Chondrocyte (in vitro differentiated cells): Measurements from ENCODE around the gene PLK2. TPM values are rescaled to one million over a fixed set of nuclear protein-coding genes. Genes with fewer than 3 reads are reported as not detected.

ENCODE experiments used
- DNase-seq: peaks from one replicate; pipeline ENCODE4 v3.0.0; 2021; ENCODE audit warnings: mixed read lengths, low spot score
- H3K27ac Mint-ChIP-seq: one replicate; pipeline ENCODE4 v1.8.0; 2021; ENCODE audit warnings: mild to moderate bottlenecking, moderate library complexity, mixed read lengths; ENCODE audit not compliant: unreplicated experiment
- H3K27me3 Mint-ChIP-seq: 2 replicates; pipeline ENCODE4 v1.8.0; 2021; ENCODE audit warnings: low read depth, mixed read lengths
- H3K36me3 Mint-ChIP-seq: 2 replicates; pipeline ENCODE4 v1.8.0; 2021; ENCODE audit warnings: low read depth, mixed read lengths
- H3K4me1 Mint-ChIP-seq: 2 replicates; pipeline ENCODE4 v1.8.0; 2021; ENCODE audit warnings: low read depth, mild to moderate bottlenecking, mixed read lengths
- H3K4me3 Mint-ChIP-seq: one replicate; pipeline ENCODE4 v1.8.0; 2021; ENCODE audit warnings: mild to moderate bottlenecking, moderate library complexity, mixed read lengths; ENCODE audit not compliant: unreplicated experiment
- H3K9me3 Mint-ChIP-seq: 2 replicates; pipeline ENCODE4 v1.8.0; 2021; ENCODE audit warnings: low read depth, mixed read lengths
- CTCF ChIP-seq: fragments of 200-600 bp; sonication (generic); IDR thresholded peaks from 2 replicates; pipeline ENCODE4 v1.5.0; 2021; ENCODE audit warnings: antibody characterized with exemption, mild to moderate bottlenecking, moderate library complexity
- total RNA-seq: library from RNA; stranded (reverse); gene quantifications from 3 replicates; pipeline ENCODE4 v1.2.1, GENCODE V29; 2021

The PLK2 gene
- total RNA-seq, 1 donor from 2014 or later = 46.8 TPM

- TF ChIP-seq CTCF = no peak
- DNase-seq = no peak
- H3K9me3 Mint-ChIP-seq = no peaks in the 10 kb centered on the region
- H3K27me3 Mint-ChIP-seq = peaks cover 28% of the 10 kb centered on the region
- no peak overlapping the region for H3K4me3 Mint-ChIP-seq
- H3K27ac Mint-ChIP-seq = no peak overlapping the region
- H3K4me1 Mint-ChIP-seq = no peaks in the 10 kb centered on the region
- H3K36me3 Mint-ChIP-seq = no peaks in the 10 kb centered on the region
These were observed 30.6 kb upstream of the PLK2 start for GRCh38 chr5:58490402-58491050.

GRCh38 chr5:58486290-58486689 is 26.4 kb upstream of the PLK2 start:
- TF ChIP-seq CTCF = no peak
- H3K4me3 Mint-ChIP-seq = no peak overlapping the region
- DNase-seq = no peak

GRCh38 chr5:58484505-58484904 is 24.6 kb upstream of the PLK2 start:
- H3K36me3 Mint-ChIP-seq = no peaks in the 10 kb centered on the region
- no peaks in the 10 kb centered on the region for H3K9me3 Mint-ChIP-seq
- H3K4me1 Mint-ChIP-seq = no peaks in the 10 kb centered on the region
- no peak overlapping the region for H3K4me3 Mint-ChIP-seq
- H3K27ac Mint-ChIP-seq = no peak overlapping the region
- no peak for DNase-seq
- TF ChIP-seq CTCF = no peak
- H3K27me3 Mint-ChIP-seq = peaks cover 22% of the 10 kb centered on the region

More at GRCh38 chr5:58486290-58486689, 26.4 kb upstream of the PLK2 start:
- Mint-ChIP-seq H3K27ac (no peak overlapping the region), H3K9me3 (no peaks in the 10 kb centered on the region), H3K4me1 (no peaks in the 10 kb centered on the region), H3K36me3 (no peaks in the 10 kb centered on the region), H3K27me3 (peaks cover 31% of the 10 kb centered on the region)

GRCh38 chr5:58482536-58482935 is 22.6 kb upstream of the PLK2 start:
- Mint-ChIP-seq H3K4me1 (no peaks in the 10 kb centered on the region), H3K27ac (no peak overlapping the region), H3K4me3 (no peak overlapping the region), H3K27me3 (peaks cover 15% of the 10 kb centered on the region), H3K36me3 (no peaks in the 10 kb centered on the region), H3K9me3 (no peaks in the 10 kb centered on the region)
- no peak for DNase-seq
- no peak for TF ChIP-seq CTCF

- Mint-ChIP-seq H3K27me3 (peaks cover 10% of the 10 kb centered on the region), H3K4me1 (no peaks in the 10 kb centered on the region), H3K36me3 (no peaks in the 10 kb centered on the region), H3K27ac (no peak overlapping the region), H3K4me3 (no peak overlapping the region), H3K9me3 (no peaks in the 10 kb centered on the region)
- no peak for TF ChIP-seq CTCF
- no peak for DNase-seq
These were observed 21.9 kb upstream of the PLK2 start for GRCh38 chr5:58481828-58482227.
